ENCODE data around the gene CACNA1I.

The CACNA1I gene

GRCh38 chr22:39669432-39669831 lies 98.9 kb downstream of the CACNA1I start:
- no peak for DNase-seq (ENCODE audit: low read depth)

GRCh38 chr22:39671936-39672335 lies 101.4 kb downstream of the CACNA1I start:
- DNase-seq (ENCODE audit: low read depth) = no peak

- peak; percentile 76 for DNase-seq (ENCODE audit: low read depth)
Observed at GRCh38 chr22:39674536-39674935, 104.0 kb downstream of the CACNA1I start.

- DNase-seq (ENCODE audit: low read depth) = no peak
Observed at GRCh38 chr22:39675947-39676346, 105.4 kb downstream of the CACNA1I start.

GRCh38 chr22:39677967-39678366 lies 107.4 kb downstream of the CACNA1I start:
- no peak for DNase-seq (ENCODE audit: low read depth)

GRCh38 chr22:39678862-39679490 lies 108.4 kb downstream of the CACNA1I start:
- DNase-seq (ENCODE audit: low read depth) = no peak

GRCh38 chr22:39679652-39680051 lies 109.1 kb downstream of the CACNA1I start:
- no peak for DNase-seq (ENCODE audit: low read depth)

GRCh38 chr22:39680486-39680885 lies 109.9 kb downstream of the CACNA1I start:
- no peak for DNase-seq (ENCODE audit: low read depth)

- no peak for DNase-seq (ENCODE audit: low read depth)
Observed at GRCh38 chr22:39681038-39681861, 110.7 kb downstream of the CACNA1I start.

GRCh38 chr22:39682994-39683393 lies 112.4 kb downstream of the CACNA1I start:
- no peak for DNase-seq (ENCODE audit: low read depth)

- no peak for DNase-seq (ENCODE audit: low read depth)
Observed at GRCh38 chr22:39683639-39684038, 113.1 kb downstream of the CACNA1I start.

GRCh38 chr22:39684702-39685281 lies 114.2 kb downstream of the CACNA1I start:
- DNase-seq (ENCODE audit: low read depth) = peak; percentile 35

GRCh38 chr22:39685336-39686177 lies 115.0 kb downstream of the CACNA1I start:
- DNase-seq (ENCODE audit: low read depth) = no peak

GRCh38 chr22:39686178-39686620 lies 115.6 kb downstream of the CACNA1I start:
- DNase-seq (ENCODE audit: low read depth) = no peak

- DNase-seq (ENCODE audit: low read depth) = no peak
Observed at GRCh38 chr22:39686776-39687525, 116.4 kb downstream of the CACNA1I start.

- no peak for DNase-seq (ENCODE audit: low read depth)
Observed at GRCh38 chr22:39688186-39688785, 117.7 kb downstream of the CACNA1I start.

GRCh38 chr22:39689421-39689820 lies 118.9 kb downstream of the CACNA1I start:
- DNase-seq (ENCODE audit: low read depth) = no peak

GRCh38 chr22:39690881-39691605 lies 120.5 kb downstream of the CACNA1I start:
- no peak for DNase-seq (ENCODE audit: low read depth)

- no peak for DNase-seq (ENCODE audit: low read depth)
Observed at GRCh38 chr22:39693943-39694500, 123.5 kb downstream of the CACNA1I start.

Measured in ELR (cell line).